ENCODE results near the gene BICDL1. TPM values are rescaled to one million over a fixed set of nuclear protein-coding genes. Genes with fewer than 3 reads are reported as not detected.

The BICDL1 gene
- total RNA-seq, 3 donors from 2014 or later: 0.48 to 23.4 (median 5.6) TPM

GRCh38 chr12:120092551-120093335, 103.7 kb downstream of the BICDL1 start:
- no peak overlapping the region for H3K27ac ChIP-seq
- no peak for TF ChIP-seq POLR2A (IDR thresholded peaks at IDR 0.05)
- no peak for TF ChIP-seq POLR2AphosphoS5 (IDR thresholded peaks at IDR 0.05)
- TF ChIP-seq CTCF (IDR thresholded peaks at IDR 0.05): no peak
- intact Hi-C loops (cut with DNase I; ENCODE audit: low total_unique reads): no loop called here
- no peaks in the 10 kb centered on the region for H3K36me3 ChIP-seq
- no peak overlapping the region for H3K4me3 ChIP-seq
- no peak for DNase-seq (ENCODE audit: low spot score in 2 of 2)
- no peaks in the 10 kb centered on the region for H3K9me3 ChIP-seq
- no peaks in the 10 kb centered on the region for H3K27me3 ChIP-seq
- no peaks in the 10 kb centered on the region for H3K4me1 ChIP-seq

GRCh38 chr12:120093336-120093591, 104.2 kb downstream of the BICDL1 start:
- H3K9me3 ChIP-seq: no peaks in the 10 kb centered on the region
- DNase-seq (ENCODE audit: low spot score in 2 of 2): no peak
- H3K27me3 ChIP-seq: no peaks in the 10 kb centered on the region
- H3K4me1 ChIP-seq: no peaks in the 10 kb centered on the region
- TF ChIP-seq POLR2AphosphoS5 (IDR thresholded peaks at IDR 0.05): no peak
- no peak for TF ChIP-seq POLR2A (IDR thresholded peaks at IDR 0.05)
- TF ChIP-seq CTCF (IDR thresholded peaks at IDR 0.05): no peak
- no peak overlapping the region for H3K27ac ChIP-seq
- no peaks in the 10 kb centered on the region for H3K36me3 ChIP-seq
- intact Hi-C loops (cut with DNase I; ENCODE audit: low total_unique reads): no loop called here
- no peak overlapping the region for H3K4me3 ChIP-seq

- TF ChIP-seq CTCF (IDR thresholded peaks at IDR 0.05) (no peak), POLR2A (IDR thresholded peaks at IDR 0.05) (no peak)
- H3K4me3 ChIP-seq: no peak overlapping the region
- DNase-seq (ENCODE audit: low spot score in 2 of 2): no peak
- intact Hi-C loops (cut with DNase I; ENCODE audit: low total_unique reads): no loop called here
- H3K27me3 ChIP-seq: no peaks in the 10 kb centered on the region
- H3K4me1 ChIP-seq: no peaks in the 10 kb centered on the region
- H3K9me3 ChIP-seq: no peaks in the 10 kb centered on the region
- no peak overlapping the region for H3K27ac ChIP-seq
- no peaks in the 10 kb centered on the region for H3K36me3 ChIP-seq
Measured at GRCh38 chr12:120093592-120094355, 104.7 kb downstream of the BICDL1 start.

- TF ChIP-seq POLR2AphosphoS5 (IDR thresholded peaks at IDR 0.05) (no peak), CTCF (IDR thresholded peaks at IDR 0.05) (no peak), POLR2A (IDR thresholded peaks at IDR 0.05) (no peak)
- Histone ChIP-seq H3K27ac (no peak overlapping the region), H3K27me3 (no peaks in the 10 kb centered on the region), H3K9me3 (no peaks in the 10 kb centered on the region), H3K4me1 (no peaks in the 10 kb centered on the region), H3K36me3 (no peaks in the 10 kb centered on the region), H3K4me3 (no peak overlapping the region)
- intact Hi-C loops (cut with DNase I; ENCODE audit: low total_unique reads): no loop called here
- DNase-seq (ENCODE audit: low spot score in 2 of 2): no peak
Measured at GRCh38 chr12:120094485-120094884, 105.4 kb downstream of the BICDL1 start.

- TF ChIP-seq CTCF (IDR thresholded peaks at IDR 0.05): no peak
- no peak for TF ChIP-seq POLR2AphosphoS5 (IDR thresholded peaks at IDR 0.05)
- no peak for TF ChIP-seq POLR2A (IDR thresholded peaks at IDR 0.05)
- no peaks in the 10 kb centered on the region for H3K36me3 ChIP-seq
- no peaks in the 10 kb centered on the region for H3K4me1 ChIP-seq
- no peaks in the 10 kb centered on the region for H3K9me3 ChIP-seq
- H3K27me3 ChIP-seq: no peaks in the 10 kb centered on the region
- no peak for DNase-seq (ENCODE audit: low spot score in 2 of 2)
- H3K4me3 ChIP-seq: no peak overlapping the region
- intact Hi-C loops (cut with DNase I; ENCODE audit: low total_unique reads): no loop called here
- no peak overlapping the region for H3K27ac ChIP-seq
Measured at GRCh38 chr12:120095331-120095730, 106.3 kb downstream of the BICDL1 start.

Data from breast epithelium (tissue), 4 donors.